Measurements from ENCODE around the gene IL36G.

The IL36G gene

DNA sequence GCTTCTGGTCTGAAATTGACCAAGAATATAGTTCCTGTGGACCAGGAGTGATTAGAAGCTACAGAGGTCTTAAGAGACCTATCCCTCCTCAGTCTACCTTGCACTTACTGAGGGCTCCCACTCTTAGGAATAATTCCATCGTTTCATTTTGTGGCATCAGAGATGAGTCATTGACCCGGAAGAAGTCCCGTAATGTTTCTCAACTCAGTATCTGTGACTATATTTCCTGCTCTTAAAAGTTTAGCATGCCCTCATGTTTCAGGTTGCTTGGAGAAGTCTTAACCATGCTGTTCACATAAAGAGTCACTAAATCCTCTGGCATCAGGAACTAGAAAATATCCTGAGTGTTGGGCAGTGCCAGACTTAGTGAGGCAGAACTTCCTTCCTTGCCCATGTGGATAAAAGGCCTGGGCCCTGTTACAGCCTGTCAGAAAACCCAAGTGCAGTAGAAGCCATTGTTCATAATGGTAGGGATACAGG, 27.3 kb downstream of the IL36G start, which contains the start of gene IL36A:
Gene IL36A (plus strand): TSS at position 430 of the 480 bp plus-strand sequence. CDS start 413 bp downstream, outside the sequence.
- intact Hi-C loops (cut with DNase I; ENCODE audit: low total_unique reads), result no loop called here

DNA sequence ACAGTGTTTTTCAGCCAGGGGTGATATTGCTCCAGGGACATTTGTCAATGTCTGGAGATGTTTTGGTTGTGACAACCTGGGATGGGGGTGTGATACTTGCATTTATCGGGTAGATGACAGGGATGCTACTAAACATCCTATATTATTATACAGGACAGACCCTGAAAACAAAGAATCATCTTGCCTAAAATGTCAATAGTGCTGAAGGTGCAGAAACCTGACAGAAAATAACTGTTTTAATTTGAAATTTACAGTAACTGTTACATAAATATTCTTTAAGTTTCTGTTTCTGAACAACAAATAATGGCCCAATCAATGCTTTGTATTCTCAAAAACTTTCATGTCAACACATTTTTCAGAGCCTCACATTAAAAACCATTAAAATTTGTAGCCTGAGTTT, 29.4 kb downstream of the IL36G start:
- no peaks in the 10 kb centered on the region for H3K9me3 ChIP-seq
- H3K4me1 ChIP-seq, result no peaks in the 10 kb centered on the region
- no peaks in the 10 kb centered on the region for H3K36me3 ChIP-seq
- no peak for DNase-seq
- H3K27ac ChIP-seq, result no peak overlapping the region
- no peak overlapping the region for H3K4me3 ChIP-seq
- intact Hi-C loops (cut with DNase I; ENCODE audit: low total_unique reads), result no loop called here
- H3K27me3 ChIP-seq, result no peaks in the 10 kb centered on the region
- TF ChIP-seq, protein P1, sequence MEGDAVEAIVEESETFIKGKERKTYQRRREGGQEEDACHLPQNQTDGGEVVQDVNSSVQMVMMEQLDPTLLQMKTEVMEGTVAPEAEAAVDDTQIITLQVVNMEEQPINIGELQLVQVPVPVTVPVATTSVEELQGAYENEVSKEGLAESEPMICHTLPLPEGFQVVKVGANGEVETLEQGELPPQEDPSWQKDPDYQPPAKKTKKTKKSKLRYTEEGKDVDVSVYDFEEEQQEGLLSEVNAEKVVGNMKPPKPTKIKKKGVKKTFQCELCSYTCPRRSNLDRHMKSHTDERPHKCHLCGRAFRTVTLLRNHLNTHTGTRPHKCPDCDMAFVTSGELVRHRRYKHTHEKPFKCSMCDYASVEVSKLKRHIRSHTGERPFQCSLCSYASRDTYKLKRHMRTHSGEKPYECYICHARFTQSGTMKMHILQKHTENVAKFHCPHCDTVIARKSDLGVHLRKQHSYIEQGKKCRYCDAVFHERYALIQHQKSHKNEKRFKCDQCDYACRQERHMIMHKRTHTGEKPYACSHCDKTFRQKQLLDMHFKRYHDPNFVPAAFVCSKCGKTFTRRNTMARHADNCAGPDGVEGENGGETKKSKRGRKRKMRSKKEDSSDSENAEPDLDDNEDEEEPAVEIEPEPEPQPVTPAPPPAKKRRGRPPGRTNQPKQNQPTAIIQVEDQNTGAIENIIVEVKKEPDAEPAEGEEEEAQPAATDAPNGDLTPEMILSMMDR (IDR thresholded peaks at IDR 0.05), result no peak

More for the DNA sequence above, 27.3 kb downstream of the IL36G start, which contains the start of gene IL36A:
- DNase-seq, result no peak
- no peaks in the 10 kb centered on the region for H3K4me1 ChIP-seq
- no peak within 1 kb of the TSS for H3K4me3 ChIP-seq
- H3K27me3 ChIP-seq, result no peaks in the 10 kb centered on the region
- TF ChIP-seq, protein P1 (IDR thresholded peaks at IDR 0.05), result no peak
- peaks cover 0 to 3% (median 0%) of the 10 kb centered on the region in 3 donors for H3K9me3 ChIP-seq
- no peak within 1 kb of the TSS for H3K27ac ChIP-seq
- no peaks in the 10 kb centered on the region for H3K36me3 ChIP-seq

DNA sequence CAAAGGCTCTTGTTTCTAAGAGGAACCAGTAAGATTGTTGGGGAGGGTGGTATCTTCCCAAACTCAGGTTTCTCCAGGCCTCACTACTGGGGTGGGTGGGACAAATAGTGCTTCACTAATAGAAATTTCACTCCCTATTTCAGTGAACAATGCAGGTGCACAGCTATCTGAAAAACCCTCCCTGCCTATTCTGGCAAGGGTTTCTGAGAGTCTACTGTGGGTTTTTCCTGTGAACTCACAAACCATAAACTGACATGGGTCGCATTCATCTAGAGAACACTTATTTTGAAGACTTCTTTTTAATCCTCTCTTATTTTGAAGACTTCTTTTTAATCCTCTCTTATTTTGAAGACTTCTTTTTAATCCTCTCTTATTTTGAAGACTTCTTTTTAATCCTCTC, 31.8 kb downstream of the IL36G start:
- TF ChIP-seq, protein P1 (IDR thresholded peaks at IDR 0.05), result no peak
- H3K9me3 ChIP-seq, result no peaks in the 10 kb centered on the region
- no peak overlapping the region for H3K27ac ChIP-seq

DNA sequence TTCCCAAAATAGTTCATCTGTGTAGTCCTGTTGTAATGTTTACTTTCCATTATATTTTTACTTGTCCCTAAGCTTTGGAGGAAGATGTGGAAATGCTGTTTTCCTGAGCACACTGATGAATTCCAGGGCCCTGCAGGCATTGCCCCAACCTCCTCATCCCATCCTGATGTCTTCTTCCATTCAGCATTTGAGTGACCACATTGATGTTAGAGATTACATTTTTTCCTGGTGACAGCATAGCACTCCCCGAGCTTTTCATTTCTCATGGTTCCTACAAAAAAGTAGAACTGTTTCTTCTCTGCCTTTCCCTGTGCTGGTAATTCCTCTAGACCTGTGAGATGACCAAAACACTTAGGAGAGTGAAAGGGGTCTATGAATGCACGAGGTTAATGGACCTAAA, 32.3 kb downstream of the IL36G start:
- TF ChIP-seq, protein P1 (IDR thresholded peaks at IDR 0.05), result no peak
- H3K4me3 ChIP-seq, result no peak overlapping the region
- intact Hi-C loops (cut with DNase I; ENCODE audit: low total_unique reads), result no loop called here
- no peaks in the 10 kb centered on the region for H3K27me3 ChIP-seq
- DNase-seq, result no peak
- H3K27ac ChIP-seq, result no peak overlapping the region
- no peaks in the 10 kb centered on the region for H3K9me3 ChIP-seq
- no peaks in the 10 kb centered on the region for H3K4me1 ChIP-seq
- H3K36me3 ChIP-seq, result no peaks in the 10 kb centered on the region

More for the DNA sequence above, 31.8 kb downstream of the IL36G start:
- Histone ChIP-seq H3K36me3 (no peaks in the 10 kb centered on the region), H3K27me3 (no peaks in the 10 kb centered on the region), H3K4me1 (no peaks in the 10 kb centered on the region), H3K4me3 (no peak overlapping the region)
- DNase-seq, result no peak
- intact Hi-C loops (cut with DNase I; ENCODE audit: low total_unique reads), result no loop called here

DNA sequence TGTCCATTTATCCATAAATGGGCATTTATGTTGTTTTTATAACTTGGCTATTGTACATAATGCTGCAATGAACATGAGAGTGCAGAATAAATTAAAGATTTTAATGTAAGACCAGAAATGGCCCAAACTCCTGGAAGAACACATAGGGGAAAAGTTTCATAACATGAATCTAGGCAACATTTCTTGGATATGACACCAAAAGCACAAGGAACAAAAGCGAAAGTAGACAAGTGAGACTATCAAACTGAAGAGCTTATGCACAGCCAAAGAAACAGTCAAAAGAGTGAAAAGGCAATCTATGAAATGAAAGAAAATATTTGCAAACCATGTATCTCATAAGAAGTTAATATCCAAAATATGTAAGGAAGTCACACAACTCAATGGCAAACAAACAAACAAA, 33.3 kb downstream of the IL36G start:
- TF ChIP-seq, protein P1 (IDR thresholded peaks at IDR 0.05), result no peak
- no peaks in the 10 kb centered on the region for H3K4me1 ChIP-seq
- no peaks in the 10 kb centered on the region for H3K27me3 ChIP-seq
- H3K9me3 ChIP-seq, result no peaks in the 10 kb centered on the region
- no peak overlapping the region for H3K4me3 ChIP-seq
- no peak for DNase-seq
- H3K27ac ChIP-seq, result no peak overlapping the region
- intact Hi-C loops (cut with DNase I; ENCODE audit: low total_unique reads), result no loop called here
- H3K36me3 ChIP-seq, result no peaks in the 10 kb centered on the region
